ENCODE results near the gene ZBTB21.
A peak's percentile ranks its signal among the peaks of the same experiment; 100 is the strongest.

Gene ZBTB21

DNA sequence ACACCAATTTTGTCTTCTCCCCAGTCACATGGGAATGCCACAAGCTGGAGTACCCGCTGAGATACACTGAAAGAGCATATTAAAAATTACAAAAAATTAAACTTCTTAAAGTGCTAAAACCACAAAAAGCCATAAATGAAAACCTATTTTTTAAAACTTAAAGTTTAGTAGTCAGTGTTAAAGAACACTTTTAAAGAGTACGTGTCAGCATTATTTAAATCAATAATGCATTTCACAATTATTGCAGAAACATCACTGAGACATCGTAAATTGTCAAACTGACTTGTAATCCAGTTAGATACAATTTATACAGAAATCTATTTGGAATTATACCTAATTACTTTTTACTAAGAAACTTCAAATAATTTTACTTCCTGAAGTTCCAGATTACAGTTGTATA, 22.9 kb downstream of the ZBTB21 start:
- DNase-seq: no peak

- no peak for DNase-seq
Measured at GRCh38 chr21:41985662-41986416, 24.3 kb downstream of the ZBTB21 start.

DNA sequence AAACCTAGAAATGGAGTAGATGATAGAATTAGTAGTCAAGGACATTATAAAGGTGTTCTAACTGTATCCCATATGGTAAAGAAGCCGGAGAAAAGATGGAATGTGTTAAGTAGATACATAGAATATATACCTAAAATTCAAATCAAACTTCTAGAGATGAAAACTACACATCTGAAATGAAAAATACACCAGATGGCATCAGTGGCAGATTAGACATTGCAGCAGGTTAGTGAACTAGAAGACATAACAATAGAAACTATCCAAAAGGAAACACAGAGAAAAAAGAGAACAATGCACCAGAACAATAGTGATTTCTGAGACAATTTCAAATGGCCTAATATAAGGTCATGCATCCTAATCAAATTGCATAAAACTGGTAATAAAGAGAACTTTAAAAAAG, 26.9 kb downstream of the ZBTB21 start:
- no peak for DNase-seq

DNA sequence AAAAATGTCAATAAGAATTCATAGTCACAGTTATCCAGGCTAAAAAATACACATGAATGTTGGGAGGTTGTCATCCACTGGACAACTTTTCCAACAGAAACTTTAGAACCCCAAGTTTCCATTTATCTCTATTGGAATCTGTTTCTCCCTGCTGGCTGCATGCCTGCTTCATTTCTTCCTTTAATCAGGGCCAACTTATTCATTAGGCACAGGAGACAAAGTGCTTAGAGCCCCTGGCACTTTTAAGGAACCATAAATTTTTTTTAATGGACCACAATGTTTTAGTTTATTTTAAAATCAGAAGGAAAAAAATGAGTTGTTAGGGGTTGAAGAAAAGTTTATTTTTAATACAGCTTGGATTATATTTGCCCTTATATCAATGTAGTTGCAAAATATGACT, 29.6 kb downstream of the ZBTB21 start:
- DNase-seq: no peak

DNA sequence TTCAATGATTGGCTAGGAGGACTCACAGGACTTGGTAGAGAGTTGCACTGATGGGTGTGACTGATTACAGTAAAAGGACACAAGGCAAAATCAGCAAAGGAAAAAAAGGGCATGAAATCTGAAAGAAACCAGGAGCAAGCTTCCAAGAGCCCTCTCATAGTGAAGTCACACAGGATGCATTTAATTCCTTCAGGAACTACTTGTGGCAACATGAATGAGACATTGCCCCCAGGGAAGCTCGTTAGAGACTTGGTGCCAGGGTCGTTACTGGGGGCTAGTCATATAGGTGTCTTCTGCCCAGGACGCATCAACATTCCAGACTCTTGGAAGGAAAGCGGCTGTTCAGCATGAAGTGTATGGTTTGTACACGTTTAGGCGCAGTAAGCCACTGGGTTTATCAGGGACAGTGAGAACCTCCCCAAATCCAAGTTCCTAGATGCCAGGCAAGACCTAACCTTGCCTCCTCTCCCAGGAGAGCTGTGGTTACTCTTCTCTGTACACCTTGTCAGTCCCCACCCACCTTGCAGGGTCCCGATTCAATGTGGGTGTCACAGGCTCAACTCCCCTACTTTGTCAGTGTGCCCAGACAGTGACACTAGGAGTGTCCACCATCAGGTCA, 30.3 kb downstream of the ZBTB21 start:
- DNase-seq: no peak

DNA sequence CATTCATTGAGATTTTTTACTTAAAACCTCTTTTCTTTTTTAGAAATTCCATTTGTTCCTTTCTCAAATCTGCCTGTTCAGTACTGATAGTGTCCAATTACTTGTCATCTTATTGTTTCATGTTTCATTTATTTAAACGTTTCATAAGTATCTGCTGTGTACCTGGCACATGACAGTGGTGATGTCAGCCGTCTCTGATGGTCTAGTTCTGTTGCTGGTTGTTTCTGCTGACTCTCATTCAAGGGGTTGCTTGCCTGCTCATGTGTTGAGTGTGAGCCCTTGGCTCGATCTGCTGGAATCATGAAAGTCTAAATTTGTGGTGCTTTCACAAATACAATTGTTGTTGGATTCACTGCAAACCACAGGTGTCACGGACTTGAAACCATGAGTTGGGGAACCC, 30.8 kb downstream of the ZBTB21 start:
- no peak for DNase-seq

GRCh38 chr21:41977034-41977950, 32.9 kb downstream of the ZBTB21 start:
- DNase-seq: no peak

- no peak for DNase-seq
Measured at GRCh38 chr21:41976611-41977010, 33.5 kb downstream of the ZBTB21 start.

DNA sequence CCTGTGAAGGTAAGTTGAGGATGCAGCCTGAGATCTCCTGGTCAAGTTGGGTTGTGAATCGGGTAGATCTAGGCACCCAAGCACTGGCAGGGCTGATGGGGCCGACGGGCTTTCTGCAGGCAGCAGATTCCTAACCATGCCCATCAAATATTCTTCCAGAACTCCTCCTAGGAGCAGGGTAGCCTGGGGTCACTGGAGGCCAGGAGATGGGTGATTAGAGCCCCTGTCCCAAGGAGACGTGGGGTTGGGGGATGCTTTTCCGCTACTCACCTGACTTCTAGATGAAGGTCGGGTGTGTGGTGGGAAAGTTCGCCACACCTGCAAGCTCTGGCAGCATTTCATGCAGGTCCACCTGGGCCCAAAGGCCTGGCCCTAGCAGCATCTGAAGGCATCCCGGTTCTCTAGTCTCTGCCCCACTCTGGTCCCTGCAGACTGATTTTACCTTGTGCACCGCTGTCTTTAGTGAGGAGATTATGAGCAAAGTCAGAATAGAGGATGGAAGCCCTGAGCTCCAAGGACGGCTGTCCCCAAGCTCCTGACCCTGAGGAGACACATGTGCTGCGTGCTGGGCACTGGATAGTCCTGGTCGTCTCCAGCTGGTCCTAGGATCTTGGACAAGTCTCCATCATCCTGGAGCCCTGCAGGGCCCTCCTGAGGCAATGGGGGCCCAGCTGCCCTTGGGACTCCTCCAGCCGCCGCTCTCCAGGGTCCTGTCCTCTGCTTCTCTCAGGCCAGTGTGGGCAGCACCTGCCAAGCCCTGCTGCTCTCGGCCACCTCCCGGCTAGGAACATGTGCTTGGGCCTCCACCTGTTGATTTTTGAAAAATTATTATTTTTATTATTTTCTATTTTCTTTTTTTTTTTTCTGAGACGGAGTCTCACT, 34.5 kb downstream of the ZBTB21 start:
- DNase-seq: no peak

- no peak for DNase-seq
Measured at GRCh38 chr21:41974752-41975053, 35.5 kb downstream of the ZBTB21 start.

GRCh38 chr21:41973861-41974751, 36.1 kb downstream of the ZBTB21 start:
- DNase-seq: peak; percentile 7

- DNase-seq: no peak
Measured at GRCh38 chr21:41973427-41973831, 36.7 kb downstream of the ZBTB21 start.

GRCh38 chr21:41972511-41973205, 37.5 kb downstream of the ZBTB21 start:
- no peak for DNase-seq

- no peak for DNase-seq
Measured at GRCh38 chr21:41971891-41972290, 38.3 kb downstream of the ZBTB21 start.

- no peak for DNase-seq
Measured at GRCh38 chr21:41970751-41971653, 39.2 kb downstream of the ZBTB21 start.

DNA sequence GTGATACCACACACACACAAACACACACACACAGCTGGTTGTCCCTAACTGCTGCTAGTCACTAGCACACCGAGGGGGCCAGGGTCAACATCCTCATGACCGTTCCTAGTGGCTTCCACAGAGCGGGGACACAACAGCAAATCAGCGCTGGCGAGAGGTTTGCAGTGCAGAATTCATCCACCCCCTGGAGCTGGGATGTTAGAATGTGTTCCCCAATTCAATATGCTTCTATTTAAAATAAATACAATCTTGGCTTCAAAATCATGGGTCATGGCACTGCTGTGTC, 40.1 kb downstream of the ZBTB21 start:
- no peak for DNase-seq

DNA sequence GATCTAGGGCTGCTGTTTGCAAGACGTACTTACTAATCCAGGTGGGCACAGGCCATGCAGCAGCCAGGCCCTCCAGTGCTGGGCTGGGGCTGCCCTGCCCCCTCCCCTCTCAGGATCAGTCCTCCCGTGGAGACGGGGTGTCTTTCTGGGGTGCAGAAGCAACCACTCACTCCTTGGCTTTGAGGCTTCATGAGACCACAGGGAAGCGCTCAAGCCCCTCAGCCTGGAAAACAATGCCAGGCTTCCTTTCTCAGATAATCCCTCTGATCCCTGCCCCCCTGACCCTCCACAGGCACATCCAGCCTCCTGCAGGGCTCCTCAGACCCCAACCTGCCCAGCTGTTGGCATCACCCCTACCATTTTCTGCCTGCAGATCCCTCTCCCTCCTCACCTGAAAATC, 42.5 kb downstream of the ZBTB21 start:
- no peak for DNase-seq

- no peak for DNase-seq
Measured at GRCh38 chr21:41966872-41967621, 43.1 kb downstream of the ZBTB21 start.

- DNase-seq: no peak
Measured at GRCh38 chr21:41966041-41966833, 43.9 kb downstream of the ZBTB21 start.
